ENCODE measurements around the gene MSANTD1. TPM values are rescaled to one million over a fixed set of nuclear protein-coding genes. Genes with fewer than 3 reads are reported as not detected.

The MSANTD1 gene
- total and polyA plus RNA-seq, 2 of the 8 experiments (the other 6 are each of a cell fraction or from before 2014, with no cell fraction given): 0.23 to 0.45 TPM

DNA sequence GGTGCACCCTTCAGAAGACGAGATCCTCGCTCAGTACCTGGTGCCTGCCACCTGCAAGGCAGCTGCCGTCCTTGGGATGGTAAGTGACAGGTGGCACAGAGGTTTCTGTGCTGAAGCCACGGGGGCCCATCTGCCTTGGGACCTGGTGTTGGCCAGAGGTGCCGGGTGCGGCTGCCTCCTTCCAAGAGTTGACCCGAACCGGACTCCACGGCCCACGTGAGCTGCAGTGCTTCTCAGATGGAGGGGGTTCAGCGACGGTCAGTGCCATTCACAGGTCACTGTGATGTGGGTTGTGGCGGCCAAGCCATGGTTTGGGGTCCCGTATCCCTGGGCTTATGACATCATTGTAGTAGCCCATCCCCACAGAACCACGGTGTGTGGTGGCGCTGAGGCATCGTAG is 19.0 kb upstream of the MSANTD1 start:
- POLR2A ChIA-PET (ENCODE audit: partially characterized antibody): no interaction called here
- FAIRE-seq: no peak
- peaks cover 25 to 57% (median 48%) of the 10 kb centered on the region in 4 experiments for H3K36me3 ChIP-seq (ENCODE audit: control insufficient read depth in 2 of 4, insufficient read depth in 4 of 4, low read length in 3 of 4)
- TF ChIP-seq SP1 (IDR thresholded peaks at IDR 0.05; ENCODE audit: low read depth, low read length): no peak
- TF ChIP-seq MAFK (IDR thresholded peaks at IDR 0.05; ENCODE audit: low read depth, low read length): no peak
- no peak for TF ChIP-seq TCF12 (IDR thresholded peaks at IDR 0.05; ENCODE audit: low read depth, low read length)
- TF ChIP-seq SP4 (IDR thresholded peaks at IDR 0.05; ENCODE audit: low read length): no peak
- TF ChIP-seq GTF2F1 (IDR thresholded peaks at IDR 0.05; ENCODE audit: borderline replicate concordance, low read depth, low read length): no peak
- no peak for TF ChIP-seq SIX5 (IDR thresholded peaks at IDR 0.05; ENCODE audit: low read depth, low read length)
- TF ChIP-seq RNF2 (IDR thresholded peaks at IDR 0.05; ENCODE audit: borderline replicate concordance, low read depth, low read length, missing control alignments, poor library complexity, severe bottlenecking): no peak
- TF ChIP-seq RFX5 (IDR thresholded peaks at IDR 0.05; ENCODE audit: borderline replicate concordance, low read depth, low read length): no peak
- no peak for TF ChIP-seq CHD1 (IDR thresholded peaks at IDR 0.05; ENCODE audit: low read depth, low read length)
- no peak for TF ChIP-seq JUND (IDR thresholded peaks at IDR 0.05; ENCODE audit: low read length)
- TF ChIP-seq, protein P1, sequence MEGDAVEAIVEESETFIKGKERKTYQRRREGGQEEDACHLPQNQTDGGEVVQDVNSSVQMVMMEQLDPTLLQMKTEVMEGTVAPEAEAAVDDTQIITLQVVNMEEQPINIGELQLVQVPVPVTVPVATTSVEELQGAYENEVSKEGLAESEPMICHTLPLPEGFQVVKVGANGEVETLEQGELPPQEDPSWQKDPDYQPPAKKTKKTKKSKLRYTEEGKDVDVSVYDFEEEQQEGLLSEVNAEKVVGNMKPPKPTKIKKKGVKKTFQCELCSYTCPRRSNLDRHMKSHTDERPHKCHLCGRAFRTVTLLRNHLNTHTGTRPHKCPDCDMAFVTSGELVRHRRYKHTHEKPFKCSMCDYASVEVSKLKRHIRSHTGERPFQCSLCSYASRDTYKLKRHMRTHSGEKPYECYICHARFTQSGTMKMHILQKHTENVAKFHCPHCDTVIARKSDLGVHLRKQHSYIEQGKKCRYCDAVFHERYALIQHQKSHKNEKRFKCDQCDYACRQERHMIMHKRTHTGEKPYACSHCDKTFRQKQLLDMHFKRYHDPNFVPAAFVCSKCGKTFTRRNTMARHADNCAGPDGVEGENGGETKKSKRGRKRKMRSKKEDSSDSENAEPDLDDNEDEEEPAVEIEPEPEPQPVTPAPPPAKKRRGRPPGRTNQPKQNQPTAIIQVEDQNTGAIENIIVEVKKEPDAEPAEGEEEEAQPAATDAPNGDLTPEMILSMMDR (IDR thresholded peaks at IDR 0.05; ENCODE audit: control extremely low read depth in 1 of 3, insufficient read depth in 1 of 3, low read depth in 1 of 3, low read length in 3 of 3): no peak
- no peak for TF ChIP-seq TAF7 (optimal IDR thresholded peaks at IDR 0.05; ENCODE audit: borderline replicate concordance, low read depth, low read length)

More for the DNA sequence above, 19.0 kb upstream of the MSANTD1 start:
- no peaks in the 10 kb centered on the region for H3K79me2 ChIP-seq (ENCODE audit: control insufficient read depth in 1 of 2, insufficient read depth in 2 of 2, low read length in 2 of 2)
- H3K9ac ChIP-seq (replicated peaks in 1 of 4; ENCODE audit: extremely low read depth in 1 of 4, low read depth in 3 of 4, low read length in 3 of 4): no peak overlapping the region
- peaks cover 23 to 26% of the 10 kb centered on the region in 2 experiments for H4K20me1 ChIP-seq (replicated peaks in 1 of 2; ENCODE audit: control insufficient read depth in 1 of 2, insufficient read depth in 2 of 2, low read length in 2 of 2)
- H3K27me3 ChIP-seq (replicated peaks in 1 of 4; ENCODE audit: control insufficient read depth in 3 of 4, extremely low read depth in 1 of 4, insufficient read depth in 3 of 4, low read length in 3 of 4): peaks cover 0 to 8% (median 0%) of the 10 kb centered on the region in 4 experiments; a peak in 3 of 7 replicates
- H2BK15ac ChIP-seq (ENCODE audit: low read length): no peak overlapping the region
- no peak overlapping the region for H2BK120ac ChIP-seq (replicated peaks; ENCODE audit: low read depth, low read length)
- no peak overlapping the region for H2AK5ac ChIP-seq (ENCODE audit: low read depth, low read length)
- H3K9me3 ChIP-seq (ENCODE audit: insufficient read depth in 2 of 2, low read depth in 1 of 2, low read length in 1 of 2): peaks cover 0 to 3% of the 10 kb centered on the region in 2 experiments; a peak in 1 of 4 replicates
- H2BK12ac ChIP-seq (ENCODE audit: low read depth, low read length): no peak overlapping the region
- H2BK20ac ChIP-seq (ENCODE audit: low read length): no peak overlapping the region
- WGBS, 2 experiments (ENCODE audit: extremely low coverage in 1 of 2, insufficient coverage in 1 of 2, insufficient read length in 1 of 2, insufficient replicate concordance in 2 of 2, low coverage in 1 of 2, low lambda C conversion rate in 2 of 2, missing lambda C conversion rate in 1 of 2): 93% methylated on average over 17 of the region's 17 CpGs; no CpG with 5 or more reads in 1 of the 2 experiments
- H3K4me1 ChIP-seq (replicated peaks in 1 of 4; ENCODE audit: control insufficient read depth in 3 of 4, insufficient read depth in 4 of 4, low read length in 3 of 4): no peaks in the 10 kb centered on the region; a peak in 1 of 7 replicates
- H4K8ac ChIP-seq (ENCODE audit: extremely low read depth, insufficient read depth, low read length): no peak overlapping the region
- no peak overlapping the region for H3K4me3 ChIP-seq (ENCODE audit: extremely low read depth in 1 of 4, insufficient read depth in 2 of 4, low read depth in 3 of 4, low read length in 4 of 4)
- CTCF ChIA-PET (ENCODE audit: partially characterized antibody): no interaction called here
- no peaks in the 10 kb centered on the region; the same call in 1 of the 2 replicates for H3K23me2 ChIP-seq (ENCODE audit: low read depth, low read length)
- H3K79me1 ChIP-seq (ENCODE audit: low read depth, low read length): no peaks in the 10 kb centered on the region; the same call in 1 of the 2 replicates
- no peak overlapping the region for H3K4me2 ChIP-seq (ENCODE audit: insufficient read depth in 1 of 2, low read depth in 2 of 2, low read length in 2 of 2)
- no peak for DNase-seq (ENCODE audit: low read depth in 1 of 2, low spot score in 2 of 2)
- H3K27ac ChIP-seq (ENCODE audit: low read depth, low read length): no peak overlapping the region
- H3K56ac ChIP-seq (replicated peaks; ENCODE audit: insufficient read length, low read depth, low read length): no peak overlapping the region
- no peak overlapping the region for H4K5ac ChIP-seq (ENCODE audit: insufficient read length, low read depth, low read length)
- no peak overlapping the region for H2BK5ac ChIP-seq (ENCODE audit: low read depth, low read length)
- H3K18ac ChIP-seq (ENCODE audit: extremely low read depth, low read length): no peak overlapping the region
- no peak overlapping the region for H3K23ac ChIP-seq (ENCODE audit: insufficient read length)
- no peak overlapping the region for H2AFZ ChIP-seq (ENCODE audit: low read length)
- H3K14ac ChIP-seq (ENCODE audit: insufficient read length): no peak overlapping the region
- H3K4ac ChIP-seq (replicated peaks; ENCODE audit: insufficient read length, low read depth, low read length): no peak overlapping the region
- no peak overlapping the region for H4K91ac ChIP-seq (replicated peaks; ENCODE audit: insufficient read length, low read length)

Measured in H1 (cell line).